HL-60 (cell line): ENCODE data around the gene BRICD5.

Experiments
- DNase-seq, 2 experiments: peaks; one replicate each; pipeline ENCODE4 v3.0.0-alpha.2; 2010 to 2020; ENCODE audit warnings: low read depth in 1 of 2, low spot score in 1 of 2
- H3K27ac ChIP-seq: fragments of 250-450 bp; sonication (Bioruptor Pico); replicated peaks from 2 replicates; pipeline ENCODE4 v1.5.1; 2020; ENCODE audit warnings: mild to moderate bottlenecking, moderate library complexity
- H3K27me3 ChIP-seq: fragments of 250-450 bp; sonication (Bioruptor Pico); 2 replicates; pipeline ENCODE4 v1.5.1; 2021; ENCODE audit warnings: mild to moderate bottlenecking, moderate library complexity; ENCODE audit not compliant: insufficient read depth, poor library complexity, severe bottlenecking
- H3K4me3 ChIP-seq: replicated peaks from 2 replicates; pipeline ENCODE4 v1.5.1; 2011; ENCODE audit warnings: mild to moderate bottlenecking, control low read depth, low read length; ENCODE audit not compliant: insufficient read depth
- GABPA ChIP-seq: IDR thresholded peaks from 2 replicates; pipeline ENCODE4 v1.6.1; 2012; ENCODE audit warnings: low read depth
- POLR2AphosphoS5 ChIP-seq: IDR thresholded peaks from 2 replicates; pipeline ENCODE4 v1.6.1; 2012; ENCODE audit warnings: low read depth
- SPI1 ChIP-seq: IDR thresholded peaks from 2 replicates; pipeline ENCODE4 v1.6.1; 2012; ENCODE audit warnings: low read depth, mild to moderate bottlenecking, borderline replicate concordance
- TF ChIP-seq, protein P1 (sequence below): IDR thresholded peaks from 2 replicates; pipeline ENCODE4 v1.6.1; 2012; ENCODE audit warnings: low read depth; ENCODE audit not compliant: insufficient replicate concordance
- TF ChIP-seq, protein P2 (sequence below): IDR thresholded peaks from one replicate; pipeline ENCODE4 v1.5.1; 2011; ENCODE audit warnings: low read length, control low read depth, inconsistent platforms; ENCODE audit not compliant: insufficient read depth

BRICD5 gene

DNA sequence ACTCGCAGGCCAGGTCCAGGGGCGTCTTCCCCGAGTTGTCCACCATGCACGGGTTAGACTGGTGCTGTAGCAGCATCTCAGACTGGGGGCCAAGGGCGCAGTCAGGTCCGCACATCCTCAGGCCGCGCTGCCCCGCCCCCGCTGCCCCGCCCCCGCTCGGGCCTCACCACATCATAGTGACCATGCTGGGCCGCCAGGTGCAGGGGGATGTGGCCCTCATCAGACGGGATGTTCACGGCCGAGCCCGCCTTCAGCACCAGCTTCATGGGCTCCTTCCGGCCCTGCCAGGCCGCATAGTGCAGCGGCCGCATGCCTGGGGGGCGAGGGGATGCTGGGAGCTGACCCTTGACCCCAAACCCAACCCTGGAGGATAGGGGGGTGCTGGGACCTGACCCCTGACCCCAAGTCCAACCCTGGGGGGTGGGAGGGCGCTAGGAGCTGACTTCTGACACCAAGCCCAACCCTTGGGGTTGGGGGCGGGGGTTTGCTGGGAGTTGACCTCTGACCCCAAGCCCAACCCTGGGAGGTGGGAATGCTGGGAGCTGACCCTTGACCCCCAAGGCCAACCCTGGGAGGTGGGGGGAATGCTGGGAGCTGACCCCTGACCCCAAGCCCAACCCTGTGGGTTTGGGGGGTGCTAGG lies 21.3 kb downstream of the BRICD5 start:
- peaks cover 8% of the 10 kb centered on the region for H3K27me3 ChIP-seq
- TF ChIP-seq, protein P1, sequence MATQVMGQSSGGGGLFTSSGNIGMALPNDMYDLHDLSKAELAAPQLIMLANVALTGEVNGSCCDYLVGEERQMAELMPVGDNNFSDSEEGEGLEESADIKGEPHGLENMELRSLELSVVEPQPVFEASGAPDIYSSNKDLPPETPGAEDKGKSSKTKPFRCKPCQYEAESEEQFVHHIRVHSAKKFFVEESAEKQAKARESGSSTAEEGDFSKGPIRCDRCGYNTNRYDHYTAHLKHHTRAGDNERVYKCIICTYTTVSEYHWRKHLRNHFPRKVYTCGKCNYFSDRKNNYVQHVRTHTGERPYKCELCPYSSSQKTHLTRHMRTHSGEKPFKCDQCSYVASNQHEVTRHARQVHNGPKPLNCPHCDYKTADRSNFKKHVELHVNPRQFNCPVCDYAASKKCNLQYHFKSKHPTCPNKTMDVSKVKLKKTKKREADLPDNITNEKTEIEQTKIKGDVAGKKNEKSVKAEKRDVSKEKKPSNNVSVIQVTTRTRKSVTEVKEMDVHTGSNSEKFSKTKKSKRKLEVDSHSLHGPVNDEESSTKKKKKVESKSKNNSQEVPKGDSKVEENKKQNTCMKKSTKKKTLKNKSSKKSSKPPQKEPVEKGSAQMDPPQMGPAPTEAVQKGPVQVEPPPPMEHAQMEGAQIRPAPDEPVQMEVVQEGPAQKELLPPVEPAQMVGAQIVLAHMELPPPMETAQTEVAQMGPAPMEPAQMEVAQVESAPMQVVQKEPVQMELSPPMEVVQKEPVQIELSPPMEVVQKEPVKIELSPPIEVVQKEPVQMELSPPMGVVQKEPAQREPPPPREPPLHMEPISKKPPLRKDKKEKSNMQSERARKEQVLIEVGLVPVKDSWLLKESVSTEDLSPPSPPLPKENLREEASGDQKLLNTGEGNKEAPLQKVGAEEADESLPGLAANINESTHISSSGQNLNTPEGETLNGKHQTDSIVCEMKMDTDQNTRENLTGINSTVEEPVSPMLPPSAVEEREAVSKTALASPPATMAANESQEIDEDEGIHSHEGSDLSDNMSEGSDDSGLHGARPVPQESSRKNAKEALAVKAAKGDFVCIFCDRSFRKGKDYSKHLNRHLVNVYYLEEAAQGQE, result no peak
- no peak for TF ChIP-seq POLR2AphosphoS5
- no peak for DNase-seq

DNA sequence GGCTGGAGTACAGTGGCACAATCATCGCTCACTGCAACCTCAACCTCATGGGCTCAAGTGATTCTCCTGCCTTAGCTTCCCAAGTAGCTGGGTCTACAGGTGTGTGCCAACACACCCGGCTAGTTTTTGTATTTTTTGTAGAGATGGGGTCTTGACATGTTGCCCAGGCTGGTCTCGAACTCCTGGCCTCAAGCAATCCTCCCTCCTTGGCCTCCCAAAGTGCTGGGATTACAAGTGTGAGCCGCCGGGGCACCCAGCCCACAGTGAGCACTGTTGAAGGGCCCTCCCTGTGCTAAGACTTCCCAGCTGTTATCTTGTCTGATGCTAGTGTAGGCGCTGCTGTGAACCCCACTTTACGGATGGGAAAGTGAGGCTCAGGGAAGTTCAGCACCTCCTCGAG lies 22.3 kb downstream of the BRICD5 start:
- no peak overlapping the region for H3K4me3 ChIP-seq
- TF ChIP-seq, protein P1, result no peak
- TF ChIP-seq POLR2AphosphoS5 (no peak), SPI1 (no peak), GABPA (no peak)
- TF ChIP-seq, protein P2, sequence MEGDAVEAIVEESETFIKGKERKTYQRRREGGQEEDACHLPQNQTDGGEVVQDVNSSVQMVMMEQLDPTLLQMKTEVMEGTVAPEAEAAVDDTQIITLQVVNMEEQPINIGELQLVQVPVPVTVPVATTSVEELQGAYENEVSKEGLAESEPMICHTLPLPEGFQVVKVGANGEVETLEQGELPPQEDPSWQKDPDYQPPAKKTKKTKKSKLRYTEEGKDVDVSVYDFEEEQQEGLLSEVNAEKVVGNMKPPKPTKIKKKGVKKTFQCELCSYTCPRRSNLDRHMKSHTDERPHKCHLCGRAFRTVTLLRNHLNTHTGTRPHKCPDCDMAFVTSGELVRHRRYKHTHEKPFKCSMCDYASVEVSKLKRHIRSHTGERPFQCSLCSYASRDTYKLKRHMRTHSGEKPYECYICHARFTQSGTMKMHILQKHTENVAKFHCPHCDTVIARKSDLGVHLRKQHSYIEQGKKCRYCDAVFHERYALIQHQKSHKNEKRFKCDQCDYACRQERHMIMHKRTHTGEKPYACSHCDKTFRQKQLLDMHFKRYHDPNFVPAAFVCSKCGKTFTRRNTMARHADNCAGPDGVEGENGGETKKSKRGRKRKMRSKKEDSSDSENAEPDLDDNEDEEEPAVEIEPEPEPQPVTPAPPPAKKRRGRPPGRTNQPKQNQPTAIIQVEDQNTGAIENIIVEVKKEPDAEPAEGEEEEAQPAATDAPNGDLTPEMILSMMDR, result no peak
- no peak for DNase-seq
- no peak overlapping the region for H3K27ac ChIP-seq
- H3K27me3 ChIP-seq, result peaks cover 3% of the 10 kb centered on the region

More for the DNA sequence above, 21.3 kb downstream of the BRICD5 start:
- Histone ChIP-seq H3K27ac (no peak overlapping the region), H3K4me3 (no peak overlapping the region)

DNA sequence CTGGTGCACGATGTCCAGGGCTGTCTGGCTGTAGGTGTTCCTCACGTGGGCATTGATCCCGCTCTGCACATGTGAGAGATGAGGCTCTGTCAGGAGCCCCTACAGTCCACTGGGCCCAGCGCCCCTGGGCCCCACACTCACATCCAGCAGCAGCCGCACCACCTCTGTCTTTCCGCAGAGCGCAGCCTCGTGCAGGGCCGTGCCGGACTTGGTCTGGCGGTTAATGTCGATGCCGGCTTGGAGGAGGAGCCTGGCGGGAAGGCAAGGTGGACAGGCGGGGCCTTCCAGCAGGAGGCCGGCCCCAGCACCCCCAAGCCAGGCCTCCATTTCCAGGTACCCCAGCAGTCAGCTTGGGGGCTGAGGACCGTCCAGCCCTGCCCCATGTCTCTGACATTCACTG lies 23.5 kb downstream of the BRICD5 start:
- Histone ChIP-seq H3K27me3 (peaks cover 3% of the 10 kb centered on the region), H3K4me3 (no peak overlapping the region), H3K27ac (no peak overlapping the region)
- TF ChIP-seq, protein P2, result no peak
- TF ChIP-seq, protein P1, result no peak
- TF ChIP-seq POLR2AphosphoS5, result no peak
- TF ChIP-seq GABPA, result no peak
- no peak for TF ChIP-seq SPI1
- no peak for DNase-seq
